HG03039 (cell line): ENCODE data around the gene FRMD1.

ENCODE experiments used
- ATAC-seq: cut with Tn5 transposase; IDR thresholded peaks from one replicate; pipeline ENCODE4 v1.9.1; 2021; ENCODE audit warnings: mild to moderate bottlenecking, moderate library complexity; ENCODE audit not compliant: unreplicated experiment

FRMD1 gene

DNA sequence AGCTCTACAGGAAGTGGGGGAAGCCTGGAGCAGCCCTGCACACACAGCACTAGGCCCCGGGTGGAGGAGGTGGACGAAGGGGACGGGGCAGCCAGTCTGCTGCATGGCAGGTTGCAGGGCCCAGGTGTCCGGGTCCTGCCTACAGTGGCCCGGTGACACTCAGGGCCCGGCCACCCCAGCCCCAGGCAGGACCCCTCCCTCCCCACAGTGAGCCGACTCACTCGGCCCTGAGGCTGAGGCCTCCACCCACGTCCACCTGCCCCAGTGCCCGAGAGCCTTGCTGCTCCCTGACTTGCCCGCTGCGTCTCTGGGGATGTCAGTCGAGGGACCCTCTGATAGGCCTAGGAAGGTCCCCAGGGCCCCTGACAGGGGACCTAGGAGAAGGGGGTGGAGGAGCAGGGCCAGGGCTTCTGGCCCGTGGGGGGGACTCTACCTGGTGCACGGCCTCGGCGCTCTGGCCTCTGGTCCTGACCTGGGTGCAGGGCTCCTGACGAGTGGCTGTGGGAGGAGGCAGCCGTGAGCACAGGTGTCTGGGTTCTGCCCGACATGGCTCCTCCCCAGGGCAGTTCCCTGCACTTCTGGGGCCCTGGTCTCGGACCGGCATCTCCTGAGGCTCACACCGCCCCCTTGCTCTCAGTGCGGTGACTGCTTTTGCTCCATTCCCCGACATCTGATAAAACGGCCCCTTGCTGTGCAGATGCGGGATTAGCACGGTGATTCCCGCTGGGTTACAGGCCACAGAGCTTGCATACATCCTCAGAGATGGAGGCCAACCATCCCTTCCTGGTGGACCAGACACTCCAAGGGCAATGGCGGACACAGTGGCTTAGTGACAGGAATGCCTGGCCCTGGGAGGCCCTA is 20.1 kb downstream of the FRMD1 start:
- ATAC-seq, result no peak

DNA sequence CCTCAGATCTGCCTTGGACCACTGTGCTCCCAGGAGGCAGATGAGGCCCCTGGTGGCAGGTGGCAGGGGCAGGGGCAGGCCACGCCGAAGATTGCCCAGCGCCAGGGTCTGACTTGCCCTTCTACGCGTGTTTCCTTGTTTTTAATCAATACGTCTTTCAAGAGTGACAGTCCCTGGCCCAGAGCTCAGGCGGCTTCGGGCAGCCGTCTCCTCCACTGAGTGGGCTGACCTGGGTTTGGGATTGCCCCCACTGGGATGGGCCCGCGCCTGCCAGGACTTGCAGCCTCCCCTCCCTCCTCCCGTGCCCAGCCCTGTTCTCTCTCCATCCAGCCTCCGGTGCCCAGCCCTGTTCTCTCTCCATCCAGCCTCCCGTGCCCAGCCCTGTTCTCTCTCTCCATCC is 21.2 kb downstream of the FRMD1 start:
- no peak for ATAC-seq

DNA sequence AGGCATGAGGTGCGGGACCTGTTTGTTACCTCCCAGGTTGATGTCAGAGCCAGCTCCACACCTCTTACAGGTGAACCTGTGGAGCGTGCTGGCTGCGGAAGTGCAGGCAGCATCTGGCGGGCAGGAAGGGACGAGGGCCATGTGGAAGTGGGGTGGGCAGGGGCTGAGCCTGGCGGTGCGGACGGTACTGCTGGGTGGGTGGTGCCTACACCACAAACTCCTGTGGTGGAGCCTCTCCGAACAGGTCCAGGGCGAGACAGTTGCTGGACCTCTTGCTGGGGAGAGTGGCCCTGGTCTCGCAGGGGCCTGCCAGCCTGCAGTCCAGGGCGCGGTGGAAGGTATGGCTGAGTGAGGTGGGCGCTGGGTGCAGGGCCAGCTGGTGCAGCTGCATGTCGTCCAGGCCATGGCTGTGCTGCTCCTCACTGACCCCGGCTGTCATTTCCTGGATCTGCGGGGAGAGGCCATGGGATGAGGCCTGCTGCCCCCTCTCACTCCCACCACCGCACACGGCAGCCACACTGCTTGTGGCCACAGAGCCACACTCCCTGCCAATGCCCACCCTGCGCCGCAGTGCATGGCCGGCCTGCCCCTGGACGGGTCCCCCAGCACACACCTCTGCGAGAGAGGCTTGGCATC is 22.0 kb downstream of the FRMD1 start:
- no peak for ATAC-seq

DNA sequence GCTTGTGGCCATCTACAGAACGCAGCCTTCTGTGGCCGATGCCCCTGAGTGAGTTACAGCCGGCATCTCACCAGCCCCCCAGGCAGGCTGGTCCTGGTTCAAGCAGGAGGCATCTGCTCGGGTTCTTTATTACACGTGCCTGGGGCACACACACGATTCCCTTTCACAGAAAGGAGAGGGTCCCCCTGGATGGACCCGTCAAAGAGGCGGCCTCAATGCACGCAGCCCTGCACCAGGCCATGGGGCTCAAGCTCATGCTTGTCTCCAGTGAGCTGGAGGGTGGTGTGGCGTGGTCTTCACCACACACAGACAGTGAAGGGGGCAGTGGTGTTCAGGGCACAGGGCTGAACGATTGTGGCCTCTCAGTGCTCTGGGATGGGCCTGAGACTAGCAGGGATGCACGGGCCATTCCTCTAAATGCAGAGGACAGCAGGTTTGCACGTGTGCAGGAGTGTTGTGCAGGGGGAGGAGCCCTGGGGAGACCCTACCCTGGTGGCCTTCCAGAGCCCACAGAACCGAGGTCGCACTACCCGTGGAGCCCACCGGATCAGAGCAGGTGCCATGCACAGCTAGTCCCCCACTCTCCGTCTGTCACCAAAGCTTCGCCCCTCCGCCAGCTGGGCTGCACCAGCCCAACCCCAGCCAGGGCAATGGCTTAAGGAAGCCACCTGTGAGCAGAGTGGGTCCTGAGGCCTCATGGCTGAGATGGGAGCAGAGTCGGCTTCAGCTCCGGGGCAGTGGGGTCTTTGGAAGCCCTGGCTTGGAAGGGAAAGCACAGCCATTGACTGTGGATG is 23.1 kb downstream of the FRMD1 start:
- ATAC-seq, result no peak

DNA sequence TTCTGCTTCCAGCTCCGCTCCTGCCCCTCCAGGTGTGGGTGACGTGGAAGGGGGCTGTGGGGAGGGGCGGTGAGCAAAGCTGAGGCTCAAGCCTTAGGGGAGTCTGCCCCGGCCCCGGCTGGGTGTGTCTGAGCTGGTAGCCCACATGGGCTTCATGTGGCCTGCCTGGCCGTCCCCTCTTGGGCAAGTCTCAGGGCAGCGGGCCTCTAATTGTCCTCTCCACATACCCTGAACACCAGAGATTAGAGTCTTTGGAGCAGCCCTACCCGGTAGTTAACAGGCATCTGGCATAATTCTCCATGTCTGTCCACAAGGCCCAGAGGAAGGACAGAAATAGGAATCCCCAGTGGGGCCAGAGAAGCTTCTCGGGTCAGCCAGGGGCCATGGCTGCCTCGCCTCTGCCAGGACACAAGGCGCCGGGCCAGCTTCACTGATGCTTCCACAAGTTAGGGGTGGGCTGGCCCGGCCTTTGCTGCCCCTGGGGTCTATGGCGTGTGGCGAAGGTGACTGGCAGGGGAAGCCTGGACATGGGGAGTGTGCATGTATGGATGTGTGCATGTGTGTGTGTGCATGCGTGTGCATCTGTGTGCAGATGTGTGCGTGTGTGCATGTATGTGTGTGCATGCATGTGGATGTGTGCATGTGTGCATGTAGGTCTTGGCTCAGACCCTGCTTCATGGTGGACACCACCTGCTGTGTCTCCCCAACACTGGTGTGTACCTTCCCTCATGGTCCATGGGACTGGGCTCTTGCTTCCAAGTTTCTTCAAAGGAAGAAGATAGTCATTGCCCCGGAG is 24.0 kb downstream of the FRMD1 start:
- no peak for ATAC-seq

DNA sequence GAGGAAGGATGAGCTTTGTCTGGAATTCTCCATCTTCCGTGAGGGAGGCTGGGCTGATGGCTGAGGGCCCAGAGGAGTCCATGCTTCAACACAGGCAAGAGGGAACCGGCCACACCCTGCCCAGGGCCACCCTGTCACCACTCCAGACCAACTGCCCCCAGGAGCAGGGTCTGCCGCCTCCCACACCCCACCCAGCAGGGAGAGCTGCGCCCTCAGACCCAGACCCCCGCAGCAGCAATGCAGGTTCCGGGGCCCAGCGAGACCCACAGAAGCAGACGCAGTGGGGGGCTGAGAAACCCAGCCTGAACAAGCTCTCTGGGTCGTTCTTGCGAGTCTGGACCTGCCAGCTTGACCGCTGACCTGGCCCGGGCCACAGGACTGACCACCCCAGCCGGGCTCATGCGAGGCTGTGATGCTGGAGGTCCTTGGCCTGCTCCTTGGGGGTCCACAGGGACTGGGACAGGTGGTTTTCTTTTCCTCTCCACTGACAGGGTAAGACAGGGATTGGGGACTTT is 25.0 kb downstream of the FRMD1 start:
- no peak for ATAC-seq

DNA sequence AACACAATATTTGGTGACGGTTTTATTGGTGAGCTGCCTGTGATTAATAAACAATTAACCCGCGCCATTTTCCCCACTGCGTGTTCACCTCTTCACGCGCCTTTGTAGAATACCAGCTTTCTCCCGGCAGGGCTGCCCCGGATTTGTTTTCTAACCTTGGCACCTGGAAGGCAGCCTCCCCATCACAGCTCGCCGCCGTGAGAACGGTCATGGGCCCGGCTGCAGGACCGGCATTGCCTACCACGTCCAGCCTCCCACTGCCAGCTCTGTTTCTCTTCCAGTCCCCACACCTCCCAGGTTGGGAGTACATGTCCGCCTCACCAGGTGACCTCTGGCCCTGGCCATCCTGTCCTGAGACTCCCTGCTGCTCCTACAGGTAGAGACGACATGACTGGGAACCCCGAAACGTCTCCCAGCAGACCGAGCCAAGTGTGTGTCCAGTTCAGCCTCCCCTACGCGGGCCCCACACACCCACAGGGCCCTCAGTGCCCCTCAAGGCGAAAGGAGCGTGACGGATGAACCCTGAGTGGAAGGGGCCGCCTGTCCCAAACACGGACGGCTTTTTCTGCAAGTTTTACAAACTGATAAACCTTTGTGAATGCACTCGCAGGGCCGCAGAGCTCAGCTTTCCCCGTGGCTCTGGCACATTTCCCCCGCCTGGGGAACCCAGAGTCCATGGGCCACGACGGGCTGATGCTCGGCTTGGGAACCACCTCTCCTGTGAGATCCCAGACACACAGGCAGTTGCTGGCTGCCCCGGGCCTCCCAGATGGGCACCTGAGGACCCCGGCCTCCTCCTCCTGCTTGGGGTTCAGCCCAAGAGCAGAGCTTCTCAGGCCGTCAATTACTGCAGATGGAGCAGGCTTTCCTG is 25.7 kb downstream of the FRMD1 start:
- no peak for ATAC-seq

DNA sequence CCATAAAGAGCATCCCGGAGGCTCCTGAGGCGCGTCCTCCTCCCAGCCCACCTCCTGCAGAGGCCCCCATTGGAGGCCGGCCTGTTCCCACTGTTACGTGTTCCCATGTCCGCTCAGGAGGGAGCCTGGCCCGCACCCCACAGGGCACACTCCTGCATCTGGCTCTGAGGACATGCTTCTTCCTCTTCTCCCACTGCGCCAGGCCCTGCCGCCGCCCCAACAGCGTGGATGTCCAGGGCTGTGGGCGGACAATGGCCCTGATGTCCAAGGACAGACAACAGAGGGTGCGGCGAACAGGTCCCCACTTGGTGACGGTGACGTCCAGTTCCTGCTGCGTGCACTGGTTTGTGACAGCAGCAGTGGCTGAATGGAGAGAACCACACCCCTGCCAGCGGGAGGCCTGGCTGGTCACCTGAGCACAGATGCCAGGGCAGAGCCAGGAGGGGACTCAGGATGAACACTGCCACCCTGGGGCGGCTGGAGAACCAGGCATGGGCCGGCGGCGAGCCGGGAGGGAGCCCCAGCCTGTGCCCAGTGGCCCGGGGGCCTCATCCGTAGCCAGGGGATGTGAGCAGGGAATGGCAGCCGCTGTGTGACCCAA is 26.6 kb downstream of the FRMD1 start:
- no peak for ATAC-seq

DNA sequence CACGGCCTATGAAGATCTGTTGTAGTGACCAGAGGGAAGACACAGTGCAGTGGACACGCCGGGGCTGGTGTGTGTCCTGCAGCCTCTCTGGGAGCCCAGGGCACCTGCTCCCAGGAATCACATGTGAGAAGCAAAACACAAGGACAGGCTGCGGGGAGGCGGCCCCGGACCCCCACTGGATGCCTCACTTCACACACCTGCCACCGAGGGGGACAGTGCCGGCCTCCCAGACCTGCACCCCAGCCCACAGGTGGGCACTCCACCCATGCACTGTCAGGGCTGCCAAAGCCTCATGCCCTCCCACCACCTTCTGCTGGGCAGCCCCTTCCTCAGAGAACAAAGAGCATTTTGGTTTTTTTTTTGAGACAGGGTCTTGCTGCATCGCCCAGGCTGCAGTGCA is 27.4 kb downstream of the FRMD1 start:
- no peak for ATAC-seq

DNA sequence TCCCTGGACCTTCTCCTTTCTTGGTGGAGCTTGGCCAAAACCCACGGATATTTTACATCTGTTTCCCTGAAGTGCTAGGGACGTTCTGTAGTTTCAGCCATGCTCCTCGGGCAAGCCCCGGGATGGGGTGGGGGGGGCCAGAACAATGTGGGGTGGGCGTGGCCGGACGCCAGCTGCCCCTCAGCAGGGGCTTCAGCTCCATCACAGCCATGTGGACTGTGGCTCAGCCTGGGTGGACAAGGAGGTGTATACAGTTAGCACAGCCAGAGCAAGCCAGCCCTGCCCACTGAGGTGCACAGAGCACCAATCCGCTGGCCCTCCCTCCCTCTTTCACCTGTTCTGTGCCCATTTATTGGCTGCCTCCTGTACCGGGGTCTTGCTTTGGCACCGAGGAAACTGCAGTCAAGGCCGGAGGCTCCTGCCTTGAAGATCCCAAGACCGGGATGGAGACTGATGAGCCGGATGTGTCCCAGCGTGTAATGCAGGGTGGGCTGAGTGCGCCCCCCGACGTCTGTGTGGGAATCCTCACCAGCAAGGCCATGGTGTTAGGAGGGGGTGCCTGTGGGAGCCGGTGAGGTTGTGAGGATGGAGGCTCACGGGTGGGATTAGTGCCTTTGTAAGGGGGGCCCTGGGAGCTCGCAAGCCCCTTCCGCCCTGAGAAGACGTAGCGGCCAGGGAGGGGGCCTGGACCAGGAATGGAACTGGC is 28.0 kb downstream of the FRMD1 start:
- no peak for ATAC-seq

DNA sequence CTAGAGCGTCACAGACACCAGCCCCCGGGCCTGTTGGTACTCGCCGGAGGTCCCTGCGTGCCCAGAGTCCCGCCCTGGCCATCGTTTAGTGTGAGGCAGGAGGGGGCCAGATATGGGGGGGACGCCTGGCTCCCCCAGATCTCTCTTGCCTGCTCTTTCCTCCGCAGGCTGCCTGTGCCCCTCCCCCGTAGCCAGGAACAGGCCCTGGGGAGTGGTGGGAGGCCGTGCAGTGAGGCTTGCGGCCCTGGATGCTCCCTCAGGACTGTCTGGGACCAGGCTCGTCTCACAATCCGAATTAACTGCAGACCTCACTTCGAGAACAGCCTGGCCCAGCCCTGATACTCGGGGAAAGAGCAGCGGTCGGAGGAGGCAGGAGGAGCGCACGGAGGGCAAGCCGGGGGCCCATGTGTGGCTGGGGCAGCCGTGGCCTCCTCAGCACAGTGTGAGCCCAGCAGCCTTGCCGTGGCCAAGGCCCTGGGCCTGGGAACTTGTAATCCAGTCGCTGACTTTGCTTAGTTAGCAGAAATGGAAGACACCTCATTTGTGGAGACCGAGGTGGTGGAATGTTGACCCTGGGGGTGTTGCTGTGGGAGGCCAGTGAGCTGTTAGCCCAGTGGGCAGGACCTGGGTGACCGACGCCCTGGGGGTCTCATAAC is 28.7 kb downstream of the FRMD1 start:
- no peak for ATAC-seq

DNA sequence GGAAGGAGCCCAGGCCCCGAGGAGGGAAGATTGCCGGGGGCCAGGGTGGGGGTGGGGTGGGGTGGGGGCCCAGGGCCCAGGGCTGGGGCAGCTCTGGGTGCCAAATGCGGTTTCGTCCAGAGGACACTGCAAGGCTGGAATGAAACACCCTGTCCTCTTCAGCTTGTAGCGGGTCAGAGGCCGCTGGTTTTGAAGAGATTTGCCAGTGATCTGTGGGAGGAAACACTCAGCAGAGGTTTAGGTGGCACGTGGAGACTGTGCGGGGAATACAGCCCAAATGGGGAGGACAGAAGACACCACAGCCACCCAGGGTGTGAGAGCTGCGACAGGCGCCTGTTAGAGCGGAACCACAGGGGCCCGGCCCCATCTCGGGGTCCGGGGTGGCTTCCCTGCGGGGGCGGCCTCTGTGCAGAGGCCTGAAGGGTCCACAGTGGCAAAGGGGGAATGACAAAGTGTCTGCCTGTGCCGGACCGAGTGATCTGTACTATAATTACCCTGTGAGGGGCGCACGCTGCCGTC is 29.2 kb downstream of the FRMD1 start:
- ATAC-seq, result no peak

DNA sequence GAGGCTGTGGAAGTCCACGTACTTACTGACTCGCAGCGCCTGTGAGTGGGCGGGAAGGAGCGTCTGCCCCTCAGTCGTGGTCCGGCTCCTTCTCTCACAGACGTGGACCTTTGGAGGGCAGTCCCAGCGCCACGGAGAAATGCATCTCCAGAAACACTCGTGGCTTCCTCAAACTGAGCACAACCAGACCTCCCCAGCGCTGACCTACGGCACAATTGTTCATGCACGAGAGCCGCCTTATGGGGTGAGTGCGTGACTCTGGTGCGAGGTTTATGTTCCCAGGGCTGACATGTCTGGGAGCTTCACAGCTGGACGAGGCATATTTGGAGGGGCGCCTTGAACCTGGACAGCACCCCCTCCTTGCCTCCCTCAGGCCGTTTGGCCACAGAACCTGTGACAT is 29.7 kb downstream of the FRMD1 start:
- no peak for ATAC-seq

DNA sequence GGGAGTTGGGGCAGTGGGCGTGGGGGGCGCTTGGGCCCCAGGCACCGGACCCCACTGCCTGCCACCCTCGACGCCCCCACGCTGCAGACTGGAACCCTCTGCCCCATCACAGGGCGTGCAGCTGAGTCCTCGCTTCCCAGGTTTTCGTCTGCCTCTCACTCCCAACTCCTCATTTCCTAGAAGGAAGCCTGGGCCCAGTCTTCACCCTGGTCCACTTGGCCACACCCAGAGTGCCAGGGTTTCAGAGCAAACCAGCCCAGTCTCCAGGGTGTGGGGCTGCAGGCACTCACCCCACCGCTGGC is 30.3 kb downstream of the FRMD1 start:
- no peak for ATAC-seq

DNA sequence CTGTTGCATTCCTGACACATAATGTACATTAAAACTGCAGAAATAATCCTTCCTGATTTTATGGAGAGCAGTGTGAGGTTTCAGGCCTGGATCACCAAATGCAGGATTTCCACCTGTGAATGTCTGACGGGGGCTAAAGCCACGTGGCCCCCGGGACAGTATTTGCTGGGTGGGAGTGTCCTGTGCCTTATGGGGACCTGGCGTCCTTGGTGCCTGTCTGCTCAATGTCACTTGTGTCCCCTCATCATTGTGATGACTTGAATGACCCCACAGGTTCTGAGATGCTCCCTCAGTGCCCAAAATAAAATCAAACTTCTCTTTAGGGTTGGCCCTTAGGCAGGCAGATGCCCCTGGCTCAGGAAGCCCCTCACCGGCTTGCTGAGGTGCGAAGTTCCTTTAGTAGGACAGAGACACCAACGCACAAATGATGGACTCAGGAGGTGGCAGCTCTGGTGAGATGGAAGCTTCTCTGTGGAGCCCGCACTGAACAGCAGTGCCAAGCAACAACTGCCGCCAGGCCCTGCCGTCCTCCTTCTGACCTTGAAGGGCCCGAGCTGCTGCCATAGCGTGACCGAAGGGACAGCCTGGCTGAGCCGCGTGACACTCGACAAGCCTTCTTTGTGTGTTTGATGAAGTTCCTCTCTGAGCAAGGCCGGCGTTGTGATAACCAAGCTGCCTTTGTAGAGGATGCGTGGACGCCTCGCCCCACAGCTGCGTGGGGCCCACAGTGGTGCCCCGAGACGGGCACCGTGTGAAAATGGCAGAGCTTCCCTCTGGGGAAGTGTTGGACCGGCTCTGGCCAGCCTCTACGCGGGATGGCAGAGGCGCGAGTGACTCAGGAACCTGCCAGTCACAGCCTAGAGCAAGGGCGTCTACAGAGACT is 30.9 kb downstream of the FRMD1 start:
- ATAC-seq, result no peak

DNA sequence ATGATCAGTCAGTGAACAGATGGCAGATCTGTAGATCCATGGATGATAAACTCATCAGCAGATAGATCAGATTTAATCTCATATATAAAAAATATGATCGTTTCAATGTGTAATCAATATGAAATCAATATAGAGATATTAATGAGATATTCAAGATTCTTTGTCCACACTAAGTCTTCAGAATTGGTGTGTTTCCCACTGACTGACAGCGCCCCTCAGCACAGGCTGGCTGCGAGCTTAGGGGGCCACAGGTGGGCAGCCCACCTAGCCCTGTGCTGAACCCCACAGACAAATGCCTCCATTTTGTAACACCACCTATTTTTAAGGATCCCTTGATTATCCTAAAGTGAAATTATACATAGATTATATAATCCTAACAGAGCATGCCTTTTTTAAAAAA is 32.3 kb downstream of the FRMD1 start:
- no peak for ATAC-seq
